ENCODE results near the gene ANP32B. TPM values are rescaled to one million over a fixed set of nuclear protein-coding genes. Genes with fewer than 3 reads are reported as not detected.
A peak's percentile ranks its signal among the peaks of the same experiment; 100 is the strongest.

Gene ANP32B
- total RNA-seq, 1 donor from 2014 or later, result 153 TPM

DNA sequence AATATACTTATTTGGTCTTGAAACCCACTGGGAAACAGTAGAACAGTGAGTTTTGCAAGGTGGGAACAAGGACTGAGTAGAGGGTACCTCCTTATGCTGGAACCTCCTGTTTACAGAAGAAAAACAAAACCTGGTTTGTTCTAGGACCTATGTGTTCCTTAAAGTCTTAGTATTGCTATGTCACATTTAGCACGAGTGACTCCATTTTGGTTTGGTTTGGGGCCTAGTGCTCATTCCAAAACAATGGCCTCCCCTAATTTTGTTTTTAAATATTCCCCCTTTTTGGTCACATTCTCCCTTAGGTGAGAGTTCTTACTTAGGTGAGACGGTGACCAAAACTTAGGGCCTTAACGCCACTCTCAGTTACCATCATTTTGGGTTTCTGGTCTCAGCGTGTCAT is 67.2 kb downstream of the ANP32B start:
- Mint-ChIP-seq H3K4me3 (ENCODE audit: low read depth) (no peak overlapping the region), H3K9me3 (ENCODE audit: low read depth) (no peaks in the 10 kb centered on the region), H3K36me3 (ENCODE audit: insufficient read depth) (no peaks in the 10 kb centered on the region)

DNA sequence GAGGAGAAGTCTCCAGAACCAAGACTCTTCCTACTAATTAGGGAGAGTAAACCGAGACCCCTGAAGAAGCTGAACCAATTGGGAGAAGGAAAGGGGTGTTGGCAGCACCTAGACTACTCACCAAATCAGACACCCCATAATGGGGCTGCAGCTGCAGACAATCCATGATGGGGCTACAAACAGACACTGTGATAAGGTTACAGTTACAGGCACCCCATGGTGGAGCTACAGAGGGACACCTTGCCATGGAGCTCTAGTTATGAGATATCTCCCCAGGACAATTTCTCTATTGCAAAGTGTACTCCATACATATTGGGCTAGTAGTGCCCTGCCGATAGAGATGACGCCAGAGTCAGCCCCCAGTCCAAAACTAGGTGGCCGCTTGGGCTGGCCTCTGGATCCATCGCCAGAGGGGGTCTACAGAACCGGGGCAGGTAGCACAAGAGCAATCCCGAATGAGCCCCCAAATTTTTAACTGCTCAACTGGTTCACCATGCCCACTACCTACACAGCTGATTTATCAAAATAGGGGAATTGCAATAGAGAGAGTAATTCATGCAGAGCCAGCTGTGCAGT is 71.3 kb downstream of the ANP32B start:
- no peaks in the 10 kb centered on the region for H3K9me3 Mint-ChIP-seq (ENCODE audit: low read depth)
- H3K4me3 Mint-ChIP-seq (ENCODE audit: low read depth), result no peak overlapping the region
- no peak for DNase-seq (ENCODE audit: low spot score, unreplicated experiment)
- no peak overlapping the region for H3K27ac Mint-ChIP-seq
- TF ChIP-seq CTCF (IDR thresholded peaks at IDR 0.05; ENCODE audit: unreplicated experiment), result no peak
- H3K27me3 Mint-ChIP-seq, result peaks cover 8% of the 10 kb centered on the region
- H3K36me3 Mint-ChIP-seq (ENCODE audit: insufficient read depth), result no peaks in the 10 kb centered on the region
- peaks cover 5% of the 10 kb centered on the region for H3K4me1 Mint-ChIP-seq (ENCODE audit: low read depth)

More for the DNA sequence above, 67.2 kb downstream of the ANP32B start:
- Mint-ChIP-seq H3K27me3 (peaks cover 8% of the 10 kb centered on the region), H3K27ac (no peak overlapping the region), H3K4me1 (ENCODE audit: low read depth) (no peaks in the 10 kb centered on the region)
- no peak for TF ChIP-seq CTCF (IDR thresholded peaks at IDR 0.05; ENCODE audit: unreplicated experiment)
- no peak for DNase-seq (ENCODE audit: low spot score, unreplicated experiment)

GRCh38 chr9:98056269-98057137 is 73.4 kb downstream of the ANP32B start, which contains the start of gene NANS:
Gene NANS, plus strand, starts transcription at chr9:98056732. Its CDS starts 77 bp downstream, at chr9:98056809.
- H3K36me3 Mint-ChIP-seq (ENCODE audit: insufficient read depth), result peaks cover 2% of the 10 kb centered on the region
- H3K9me3 Mint-ChIP-seq (ENCODE audit: low read depth), result no peaks in the 10 kb centered on the region
- peak within 1 kb of the TSS; percentile 93 for H3K27ac Mint-ChIP-seq
- H3K27me3 Mint-ChIP-seq, result peaks cover 8% of the 10 kb centered on the region
- H3K4me1 Mint-ChIP-seq (ENCODE audit: low read depth), result peaks cover 5% of the 10 kb centered on the region
- DNase-seq (ENCODE audit: low spot score, unreplicated experiment), result peak; percentile 87
- TF ChIP-seq CTCF (IDR thresholded peaks at IDR 0.05; ENCODE audit: unreplicated experiment), result no peak
- peak within 1 kb of the TSS; percentile 88 for H3K4me3 Mint-ChIP-seq (ENCODE audit: low read depth)

DNA sequence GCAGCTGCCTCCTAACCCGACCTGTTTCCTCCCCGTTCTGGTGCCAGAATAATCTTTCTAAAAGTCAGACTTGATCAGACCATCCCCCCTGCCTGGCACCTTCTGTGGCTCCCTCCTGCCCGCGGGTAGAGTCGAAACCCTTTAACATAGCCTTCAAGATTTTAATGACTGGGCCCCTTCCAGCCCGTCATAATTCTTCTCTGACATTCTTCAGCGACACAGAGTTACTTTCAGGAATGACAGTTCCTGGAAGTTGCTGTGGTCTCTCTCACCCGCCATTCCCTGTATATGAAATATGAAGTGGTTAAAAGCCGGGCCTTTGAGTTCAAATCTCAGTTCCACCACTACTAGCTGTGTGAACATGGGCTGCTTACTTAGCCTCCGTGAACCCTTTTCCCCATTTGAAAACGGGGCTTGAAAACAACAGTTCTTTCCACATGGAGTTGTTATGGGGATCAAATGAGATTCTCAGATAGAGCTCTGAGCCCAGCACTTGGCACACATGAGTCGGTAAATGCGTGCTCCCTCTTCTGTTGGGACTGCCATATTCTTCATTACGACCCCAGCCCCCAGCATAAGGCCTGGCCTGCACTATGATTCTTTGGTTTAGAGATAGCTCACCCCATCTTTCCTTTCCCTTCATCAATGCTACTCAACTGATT is 74.1 kb downstream of the ANP32B start:
- H3K9me3 Mint-ChIP-seq (ENCODE audit: low read depth), result no peaks in the 10 kb centered on the region
- DNase-seq (ENCODE audit: low spot score, unreplicated experiment), result no peak
- H3K4me1 Mint-ChIP-seq (ENCODE audit: low read depth), result peaks cover 5% of the 10 kb centered on the region
- peaks cover 5% of the 10 kb centered on the region for H3K27me3 Mint-ChIP-seq
- peak overlapping the region; percentile 93 for H3K27ac Mint-ChIP-seq
- H3K36me3 Mint-ChIP-seq (ENCODE audit: insufficient read depth), result peaks cover 2% of the 10 kb centered on the region
- no peak for TF ChIP-seq CTCF (IDR thresholded peaks at IDR 0.05; ENCODE audit: unreplicated experiment)
- peak overlapping the region; percentile 88 for H3K4me3 Mint-ChIP-seq (ENCODE audit: low read depth)

- Mint-ChIP-seq H3K27ac (no peak overlapping the region), H3K4me1 (ENCODE audit: low read depth) (peaks cover 4% of the 10 kb centered on the region), H3K4me3 (ENCODE audit: low read depth) (no peak overlapping the region), H3K36me3 (ENCODE audit: insufficient read depth) (peaks cover 14% of the 10 kb centered on the region), H3K9me3 (ENCODE audit: low read depth) (no peaks in the 10 kb centered on the region), H3K27me3 (no peaks in the 10 kb centered on the region)
- TF ChIP-seq CTCF (IDR thresholded peaks at IDR 0.05; ENCODE audit: unreplicated experiment), result no peak
- no peak for DNase-seq (ENCODE audit: low spot score, unreplicated experiment)
Observed at GRCh38 chr9:98062161-98062560, 79.0 kb downstream of the ANP32B start.

Data from progenitor cell of endocrine pancreas (in vitro differentiated cells).